ENCODE data around the gene MINAR2.
A peak's percentile ranks its signal among the peaks of the same experiment; 100 is the strongest.

MINAR2 gene, protein sequence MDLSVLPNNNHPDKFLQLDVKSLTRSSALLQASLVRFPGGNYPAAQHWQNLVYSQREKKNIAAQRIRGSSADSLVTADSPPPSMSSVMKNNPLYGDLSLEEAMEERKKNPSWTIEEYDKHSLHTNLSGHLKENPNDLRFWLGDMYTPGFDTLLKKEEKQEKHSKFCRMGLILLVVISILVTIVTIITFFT

DNA sequence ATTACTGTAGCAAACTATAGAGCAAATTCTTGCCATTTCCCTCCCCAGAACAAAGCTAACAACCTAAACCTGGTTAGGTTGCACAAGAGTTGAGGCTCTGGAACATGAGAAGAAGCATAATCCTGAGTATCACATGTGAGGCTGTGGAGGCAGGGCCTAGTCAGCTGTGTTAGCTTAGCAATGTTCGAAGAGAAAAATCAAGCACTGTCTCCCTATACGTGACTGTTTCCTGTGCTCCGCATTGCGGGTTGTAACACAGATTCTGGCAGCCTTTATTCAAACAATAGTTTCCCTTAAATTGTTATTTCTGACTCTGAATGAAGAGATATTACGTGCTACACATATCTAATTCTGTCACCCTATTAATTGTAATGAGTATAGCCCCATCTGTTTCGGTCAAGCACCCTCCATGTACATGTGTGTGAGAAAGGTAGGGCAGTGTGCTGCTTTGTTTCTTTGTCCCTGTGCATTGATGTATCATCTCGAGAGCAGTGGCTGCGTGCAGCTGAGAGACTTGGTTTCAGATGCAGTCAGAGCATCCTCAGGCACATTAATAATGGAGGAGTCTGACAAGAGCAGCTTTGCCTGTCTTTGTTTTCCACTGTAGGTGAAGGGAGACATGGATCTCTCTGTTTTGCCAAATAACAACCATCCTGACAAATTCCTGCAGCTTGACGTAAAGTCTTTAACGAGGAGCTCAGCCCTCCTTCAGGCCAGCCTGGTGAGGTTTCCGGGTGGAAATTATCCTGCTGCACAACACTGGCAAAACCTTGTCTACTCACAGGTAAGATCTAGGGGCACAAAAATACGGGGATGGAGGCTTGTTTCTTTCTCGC lies at the start of gene MINAR2:
MINAR2 (plus strand) TSS at position 523 of the 836 bp plus-strand sequence; CDS start at position 620, 97 bp downstream.
- DNase-seq: no peak

DNA sequence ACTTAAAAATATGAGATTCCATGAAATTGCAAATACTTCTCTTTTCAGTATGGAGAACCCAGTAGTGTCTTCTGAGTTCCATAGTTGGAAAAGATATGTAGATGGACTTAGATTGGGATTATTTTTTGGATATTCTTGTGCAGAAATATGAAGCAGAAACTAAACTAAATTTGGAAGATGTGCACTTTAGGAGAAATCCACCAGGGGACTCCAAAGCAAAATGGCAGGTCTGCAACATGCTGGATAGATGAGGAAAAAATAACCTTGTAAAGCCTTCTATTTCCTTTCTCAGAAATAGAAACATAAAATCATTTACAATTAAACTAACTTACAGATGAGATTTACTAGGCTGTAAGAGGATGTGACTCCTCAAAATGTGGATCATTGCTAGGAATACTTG lies 49.2 kb upstream of the MINAR2 start:
- no peak for DNase-seq

DNA sequence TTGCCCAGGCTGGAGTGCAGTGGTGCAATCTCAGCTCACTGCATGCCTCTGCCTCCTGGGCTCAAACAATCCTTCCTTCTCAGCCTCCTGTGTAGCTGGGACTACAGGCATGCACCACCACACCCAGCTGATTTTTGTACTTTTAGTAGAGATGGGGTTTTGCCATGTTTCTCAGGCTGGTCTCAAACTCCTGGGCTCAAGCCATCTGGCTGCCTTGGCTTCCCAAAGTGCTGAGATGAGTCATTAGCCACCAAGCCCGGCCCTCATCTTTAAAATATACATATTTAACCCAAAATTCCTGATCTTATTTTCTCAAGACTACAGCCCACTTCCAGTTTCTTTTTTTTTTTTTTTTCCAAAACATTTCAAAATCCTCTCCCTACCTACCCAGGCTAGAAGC lies 31.7 kb upstream of the MINAR2 start:
- no peak for DNase-seq

DNA sequence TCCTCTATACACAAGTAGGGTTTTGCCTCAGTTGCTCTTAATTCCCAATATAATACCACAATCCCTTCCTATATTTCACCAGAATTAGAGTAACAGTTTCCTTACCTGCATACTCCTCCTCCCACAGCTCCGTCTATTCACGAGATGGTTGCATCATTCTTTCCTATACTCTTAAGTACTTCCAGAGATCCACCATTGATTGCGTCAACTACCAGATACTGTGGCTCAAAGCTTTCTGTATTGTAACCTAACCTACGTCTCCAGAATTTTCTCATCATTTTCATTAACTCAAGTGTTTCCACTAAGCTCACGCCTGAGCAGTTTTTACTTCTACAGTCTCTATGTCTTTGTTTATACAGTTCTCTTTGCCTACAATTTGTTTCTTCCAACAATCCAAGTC lies 31.2 kb upstream of the MINAR2 start:
- DNase-seq: no peak

DNA sequence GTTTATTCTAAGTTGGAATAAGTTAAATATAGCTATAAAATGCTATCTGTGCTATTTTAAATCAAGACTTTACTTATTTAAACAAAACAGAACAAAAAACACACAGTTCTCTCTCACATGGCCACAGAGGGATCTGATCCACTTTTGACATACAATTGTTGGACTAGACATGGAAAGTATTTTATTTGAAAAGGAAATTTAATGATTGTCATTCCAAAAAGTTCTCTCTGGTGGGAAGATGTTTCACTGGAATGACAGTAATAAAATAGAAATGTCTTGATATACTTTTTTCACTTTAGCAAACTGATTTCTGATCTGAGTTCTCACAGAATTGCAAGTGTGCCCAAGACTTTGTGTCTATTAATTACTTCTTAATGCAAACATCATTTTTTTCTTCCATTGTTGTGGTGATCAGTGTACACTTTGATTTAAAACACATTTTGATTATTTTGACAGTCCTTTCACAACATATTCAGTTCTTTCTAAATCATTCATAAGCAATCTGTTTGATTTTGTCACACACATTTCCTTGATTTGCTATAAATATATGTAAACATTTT lies 30.1 kb upstream of the MINAR2 start:
- no peak for DNase-seq

DNA sequence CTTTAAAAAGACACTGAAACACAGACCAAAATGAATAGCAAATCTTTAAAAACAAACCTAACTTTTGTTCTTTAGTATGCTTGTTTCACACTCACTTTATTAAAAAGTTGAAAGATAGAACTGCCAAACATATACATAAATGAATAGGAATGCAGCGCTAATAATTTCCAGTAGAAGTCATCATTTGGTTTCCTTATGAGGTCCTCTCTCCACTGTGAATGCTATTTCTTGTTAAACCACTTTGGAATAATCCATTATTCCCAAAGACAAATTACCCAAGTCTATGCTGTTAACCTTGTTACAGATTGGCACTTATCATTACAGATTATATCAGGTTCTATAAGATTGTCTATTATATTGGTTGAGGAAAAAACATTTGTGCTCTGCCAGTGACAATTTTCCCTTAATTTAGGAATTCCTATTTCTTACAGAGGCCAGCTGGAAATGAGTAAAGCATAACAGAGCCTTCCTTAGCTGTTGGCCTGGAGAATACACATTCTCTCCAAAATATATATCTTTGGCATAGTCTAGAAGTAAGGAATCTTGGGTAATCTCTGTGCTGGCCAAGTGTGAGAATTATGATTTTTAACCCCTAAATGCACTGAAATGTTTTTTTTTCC lies 29.3 kb upstream of the MINAR2 start:
- no peak for DNase-seq

DNA sequence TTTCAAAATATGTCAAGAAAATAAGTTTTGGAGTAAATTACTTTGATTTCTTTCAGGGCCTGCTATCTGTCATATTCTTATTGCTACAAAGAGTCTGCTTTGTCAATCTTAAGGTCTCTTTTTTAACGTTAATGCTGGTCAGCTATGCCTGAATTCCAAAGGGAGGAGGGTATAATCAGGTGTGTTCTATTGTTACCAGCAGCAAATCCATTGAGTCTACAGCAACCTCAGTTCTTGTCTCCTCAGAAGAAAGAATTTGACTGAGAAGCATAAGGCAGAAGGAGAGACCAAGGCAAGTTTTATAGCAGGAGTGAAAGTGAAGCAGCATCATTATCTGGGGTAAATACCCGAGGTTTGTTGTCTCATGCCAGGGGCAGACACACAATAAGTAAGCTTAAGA lies 23.7 kb upstream of the MINAR2 start:
- no peak for DNase-seq

DNA sequence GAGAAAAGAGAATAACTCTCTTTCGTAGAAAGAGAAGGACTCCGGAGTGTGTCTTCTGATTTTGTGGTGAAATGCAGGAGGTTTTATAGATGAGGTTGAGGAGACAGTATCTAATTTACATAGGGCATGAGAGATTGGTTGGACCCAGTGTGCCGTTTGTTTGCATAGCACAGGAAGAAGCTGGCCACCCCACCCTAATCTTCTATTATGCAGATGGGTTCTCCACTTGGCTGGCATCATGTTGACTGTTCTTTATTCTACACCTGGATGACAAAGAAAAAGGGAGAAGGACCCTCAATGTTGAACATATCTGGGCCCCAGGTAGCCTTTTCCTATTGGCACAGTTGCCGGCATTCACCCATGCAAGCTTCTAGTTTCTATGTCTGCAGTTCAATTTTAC lies 23.2 kb upstream of the MINAR2 start:
- no peak for DNase-seq

DNA sequence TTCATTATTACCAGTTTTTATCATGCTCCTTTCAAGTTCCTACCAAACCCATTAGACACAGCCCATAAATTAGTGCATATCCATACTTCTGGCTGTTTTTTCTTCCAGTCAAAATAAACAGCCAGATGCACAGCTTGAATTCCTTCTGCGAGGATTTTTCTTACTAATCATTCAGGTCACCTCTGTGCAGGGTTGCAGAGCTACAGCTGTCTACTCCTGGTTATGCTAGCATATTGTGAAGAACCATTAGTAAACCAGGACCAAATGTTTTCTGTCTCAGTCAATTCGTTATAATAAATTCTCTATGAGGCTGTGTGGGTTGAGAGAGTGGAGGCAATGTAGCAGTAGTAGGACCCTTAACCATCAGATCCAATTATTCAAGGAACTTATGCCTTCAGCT lies 8.1 kb upstream of the MINAR2 start:
- no peak for DNase-seq

DNA sequence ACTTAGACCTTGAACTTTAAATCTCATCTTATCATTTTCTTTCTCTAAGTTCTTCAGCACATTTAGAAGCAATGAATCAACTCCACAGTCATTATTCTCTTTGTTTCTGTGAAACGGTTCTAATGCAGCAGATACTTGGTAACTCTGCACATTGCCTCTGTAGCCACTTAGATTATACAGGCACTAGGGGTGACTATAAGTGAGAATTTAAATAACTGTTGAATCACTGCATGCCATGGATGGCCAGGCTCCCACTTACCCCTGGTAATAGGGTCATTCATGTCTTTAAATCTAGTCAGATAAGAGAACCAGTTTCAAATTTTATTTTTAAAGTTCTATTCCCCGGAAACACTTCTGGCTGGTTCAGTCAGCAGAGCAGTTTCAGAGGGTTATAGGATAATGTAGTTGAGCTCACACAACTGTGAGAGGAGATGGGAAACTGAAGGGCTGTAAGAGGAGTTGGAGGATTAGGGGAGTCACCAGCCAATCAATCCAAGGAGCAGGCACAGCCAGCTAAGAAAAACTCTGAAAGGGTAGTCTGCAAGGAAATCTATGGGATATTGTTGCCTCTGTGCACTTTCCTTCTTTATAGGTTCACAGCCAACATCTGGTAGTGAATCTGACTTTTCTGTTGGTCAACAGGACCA lies 4.2 kb upstream of the MINAR2 start:
- no peak for DNase-seq

DNA sequence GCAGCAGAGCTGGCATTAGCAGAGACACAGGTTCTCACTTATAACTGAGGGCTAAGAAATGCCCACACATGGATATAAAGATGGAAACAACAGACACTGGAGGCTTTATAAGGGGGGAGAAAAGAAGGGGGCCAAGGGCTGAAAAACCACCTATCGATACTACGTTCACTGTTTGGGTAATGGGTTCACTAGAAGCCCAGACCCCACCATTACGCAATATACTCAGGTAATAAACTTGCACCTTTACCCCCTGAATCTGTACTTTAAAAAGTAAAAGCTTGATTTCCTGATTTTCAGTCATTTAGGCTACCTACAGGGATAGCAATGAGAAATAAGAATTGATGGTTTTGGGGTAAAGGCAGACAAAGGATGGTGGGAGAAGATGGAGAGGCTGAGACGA lies 1.9 kb upstream of the MINAR2 start:
- no peak for DNase-seq

DNA sequence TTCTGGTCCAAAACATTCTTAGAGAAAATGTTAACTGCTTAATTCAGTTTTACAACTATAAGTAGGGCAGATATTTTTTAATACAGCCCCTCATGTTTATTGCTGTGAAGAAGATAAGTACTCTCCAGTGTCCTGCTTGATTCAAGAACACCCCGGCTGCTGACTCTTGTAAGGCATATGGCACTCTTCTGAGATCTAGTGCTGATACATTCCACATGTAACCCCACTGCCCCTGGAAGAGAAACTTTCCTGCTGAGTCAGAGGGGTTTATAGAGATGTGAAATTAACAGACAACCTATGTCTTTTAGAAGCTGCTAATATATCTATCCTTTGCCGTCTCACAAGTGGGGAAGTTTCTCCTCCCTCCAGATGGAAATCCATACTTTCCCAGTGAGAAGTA lies 1.0 kb upstream of the MINAR2 start:
- DNase-seq: no peak

DNA sequence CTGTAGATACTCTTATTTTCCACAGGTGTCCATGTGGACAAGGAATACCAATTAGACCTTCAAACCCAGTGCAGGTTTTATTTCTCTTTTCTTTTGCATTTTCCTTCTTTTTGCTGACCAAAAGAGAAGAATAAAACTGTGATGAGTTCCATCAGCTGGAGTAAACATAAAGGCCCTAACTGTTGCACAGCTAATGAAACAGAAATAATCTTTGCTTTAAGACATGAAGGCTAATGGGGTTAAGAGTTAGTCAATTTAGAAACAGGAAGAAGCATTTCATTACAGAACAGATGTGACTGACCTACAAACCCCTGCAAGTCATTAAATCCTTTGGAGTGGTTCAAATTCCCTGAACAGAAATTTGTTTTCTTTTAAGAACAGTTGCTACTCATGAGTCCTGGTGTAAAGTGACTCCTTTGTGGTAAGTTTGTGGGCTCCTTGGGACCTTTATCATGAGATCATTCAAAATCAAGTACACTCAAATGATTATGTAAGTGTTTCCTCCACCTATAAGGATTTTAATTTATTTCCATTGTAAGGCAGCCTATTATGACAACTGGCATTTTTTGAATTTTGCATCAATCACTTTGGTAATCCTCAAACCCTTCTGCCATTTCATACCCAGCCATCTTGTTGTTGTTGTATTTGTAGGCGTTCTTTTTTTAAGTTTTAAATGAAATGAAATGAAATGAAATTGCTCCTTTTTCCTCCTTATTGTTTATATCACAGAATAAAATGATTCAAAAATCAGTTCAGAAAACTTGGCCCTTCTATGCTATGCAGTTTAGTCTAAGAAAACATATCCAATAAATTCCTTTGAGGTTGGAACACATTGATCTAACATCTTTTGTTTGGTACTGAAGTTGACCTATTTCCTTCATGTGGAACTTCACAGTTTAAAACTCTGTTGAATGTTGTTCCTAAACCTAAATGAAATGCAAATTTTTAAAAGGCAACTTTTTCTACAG lies 1.3 kb downstream of the MINAR2 start:
- DNase-seq: no peak

DNA sequence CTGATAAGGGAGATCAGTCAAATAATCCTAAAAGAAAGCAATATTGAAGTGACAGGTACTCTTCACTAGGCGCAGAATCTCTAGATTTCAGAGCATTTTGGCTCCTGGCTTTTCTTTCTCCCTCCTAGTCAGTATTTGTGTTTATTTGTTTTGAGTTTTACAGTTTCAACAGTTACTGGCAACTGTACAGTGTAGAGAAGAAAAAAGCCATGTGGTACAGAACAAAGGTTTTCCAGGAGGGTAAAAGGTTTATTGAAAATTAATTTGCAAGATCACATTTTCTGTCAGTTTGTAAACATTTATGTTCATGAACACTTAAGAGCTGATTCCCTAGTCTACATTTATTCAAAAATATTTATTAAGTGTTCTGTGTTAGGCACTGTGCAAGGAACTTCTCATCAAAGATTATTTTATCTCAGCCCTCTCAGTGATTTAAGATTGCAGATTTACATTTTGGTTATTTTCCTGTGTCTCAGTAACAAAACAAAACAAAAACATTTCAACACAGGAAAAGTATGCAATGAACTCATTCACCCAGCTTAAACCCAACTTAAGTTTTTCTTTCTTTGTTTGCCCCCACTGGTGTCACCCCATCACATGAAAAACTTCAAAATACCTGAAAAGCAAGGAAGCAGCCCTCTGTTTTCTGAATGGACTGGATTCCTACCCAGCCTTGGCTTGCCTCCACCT lies 12.9 kb downstream of the MINAR2 start:
- DNase-seq: no peak

DNA sequence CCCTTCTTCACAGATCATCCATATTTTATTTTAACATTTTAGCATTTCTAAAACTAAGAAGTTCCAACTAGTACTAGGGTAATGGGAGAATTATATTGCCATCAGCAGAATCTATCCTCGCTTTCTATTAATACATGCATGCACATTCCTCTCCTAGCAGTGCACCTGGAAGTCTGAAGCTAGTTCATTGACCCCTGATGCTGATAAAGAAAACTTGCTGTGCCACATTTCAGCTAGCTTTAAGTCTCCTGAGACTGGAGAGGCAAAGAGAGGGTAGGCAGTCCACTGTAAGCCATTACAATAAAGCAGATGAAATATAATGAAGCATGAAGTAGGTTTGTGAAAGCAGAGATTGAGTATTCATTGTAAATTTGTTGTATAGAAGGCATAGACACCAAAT lies 15.8 kb downstream of the MINAR2 start:
- no peak for DNase-seq

DNA sequence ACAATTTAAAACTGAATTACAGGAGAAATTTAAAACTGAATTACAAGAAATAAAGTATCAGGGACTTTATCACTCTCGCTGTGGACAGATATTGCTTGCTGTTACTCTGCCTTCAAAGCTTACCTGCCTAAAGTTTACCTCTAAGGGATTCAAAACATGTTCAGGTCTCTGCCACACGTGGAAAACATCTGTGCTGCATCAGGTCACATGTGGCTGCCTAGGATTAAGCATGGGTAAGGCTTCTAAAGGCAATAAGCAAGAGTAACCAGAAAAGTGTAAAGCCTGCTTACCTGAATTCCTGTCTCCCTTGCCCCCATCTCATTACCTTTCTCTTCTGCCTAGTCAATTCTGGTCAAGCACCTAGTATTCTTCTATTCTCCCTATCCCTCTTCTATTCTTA lies 18.9 kb downstream of the MINAR2 start:
- DNase-seq: no peak

DNA sequence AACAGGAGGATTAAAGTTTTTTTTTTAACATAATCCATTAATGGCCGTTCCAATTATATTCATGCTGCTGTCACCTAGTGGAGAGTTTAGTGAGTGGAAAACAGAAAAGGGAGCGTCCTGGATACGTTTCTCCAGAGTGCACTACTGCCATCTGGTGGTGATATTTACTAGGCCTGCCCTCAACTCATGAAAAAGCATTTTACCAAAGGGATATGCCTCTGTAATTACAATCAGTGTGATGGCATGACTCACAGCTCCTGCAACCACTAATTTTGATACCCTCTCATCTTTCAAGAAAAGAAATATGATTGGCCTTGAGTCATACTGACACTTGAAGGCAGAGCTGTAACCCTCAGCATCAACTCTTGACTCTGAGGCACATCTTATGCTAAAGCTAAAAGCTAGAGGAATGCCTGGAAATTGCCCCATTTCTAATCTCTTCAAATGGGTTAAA lies 20.1 kb downstream of the MINAR2 start:
- DNase-seq: peak; percentile 40

DNA sequence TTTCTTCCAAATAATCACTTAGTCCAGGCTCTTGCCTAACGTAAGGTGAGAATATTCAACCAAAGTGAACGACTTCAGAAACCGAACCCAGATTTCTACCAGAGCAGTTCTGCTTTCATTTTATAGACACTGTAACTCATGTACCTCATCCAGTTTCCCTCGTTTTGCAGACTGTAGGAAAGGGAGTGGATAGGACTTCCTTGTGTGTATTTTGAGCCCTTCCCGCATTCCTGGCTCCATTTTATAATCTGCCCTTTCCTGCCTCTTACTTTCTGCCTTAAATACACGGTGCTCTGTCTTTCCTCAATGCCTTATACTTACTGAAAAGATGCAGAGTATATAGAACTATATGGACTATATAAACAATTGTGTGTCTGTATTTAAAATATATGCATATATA lies 20.8 kb downstream of the MINAR2 start:
- no peak for DNase-seq

DNA sequence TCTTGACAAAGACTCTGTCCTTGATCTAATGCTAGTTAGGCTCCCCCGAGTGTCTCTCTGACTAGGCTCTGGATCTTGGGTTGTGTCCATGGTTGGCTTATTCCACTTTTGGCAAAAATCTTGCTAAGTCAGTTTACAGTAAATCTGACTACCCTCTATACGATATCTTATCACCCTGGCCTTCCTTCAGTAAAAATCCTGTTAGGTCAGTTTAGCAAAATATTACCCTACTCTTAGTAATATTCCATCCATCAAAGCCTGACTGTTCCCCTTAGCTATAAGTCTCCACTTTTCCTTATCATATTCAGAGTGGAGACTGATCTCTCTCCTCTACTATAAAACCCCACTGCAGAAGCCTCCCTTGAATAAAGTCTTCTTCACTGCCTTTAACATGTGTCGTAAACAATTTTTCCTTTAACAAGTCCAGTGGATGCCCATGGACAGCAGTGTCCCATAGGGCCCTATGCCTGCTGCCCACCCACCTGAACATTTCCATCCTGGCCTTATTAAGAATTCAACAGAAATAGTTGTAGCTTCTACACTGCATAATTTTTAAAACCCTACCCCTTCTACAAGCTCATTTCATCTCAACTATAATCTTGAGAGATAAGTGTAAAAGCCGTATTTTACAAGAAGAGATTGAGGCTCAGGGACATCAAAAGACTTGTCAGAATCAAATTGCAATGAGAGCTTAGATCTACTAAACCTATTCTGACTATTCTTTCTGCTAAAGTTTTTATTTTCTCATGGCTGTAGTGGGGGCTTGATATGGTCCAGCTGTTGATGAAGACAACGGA lies 22.3 kb downstream of the MINAR2 start:
- no peak for DNase-seq

DNA sequence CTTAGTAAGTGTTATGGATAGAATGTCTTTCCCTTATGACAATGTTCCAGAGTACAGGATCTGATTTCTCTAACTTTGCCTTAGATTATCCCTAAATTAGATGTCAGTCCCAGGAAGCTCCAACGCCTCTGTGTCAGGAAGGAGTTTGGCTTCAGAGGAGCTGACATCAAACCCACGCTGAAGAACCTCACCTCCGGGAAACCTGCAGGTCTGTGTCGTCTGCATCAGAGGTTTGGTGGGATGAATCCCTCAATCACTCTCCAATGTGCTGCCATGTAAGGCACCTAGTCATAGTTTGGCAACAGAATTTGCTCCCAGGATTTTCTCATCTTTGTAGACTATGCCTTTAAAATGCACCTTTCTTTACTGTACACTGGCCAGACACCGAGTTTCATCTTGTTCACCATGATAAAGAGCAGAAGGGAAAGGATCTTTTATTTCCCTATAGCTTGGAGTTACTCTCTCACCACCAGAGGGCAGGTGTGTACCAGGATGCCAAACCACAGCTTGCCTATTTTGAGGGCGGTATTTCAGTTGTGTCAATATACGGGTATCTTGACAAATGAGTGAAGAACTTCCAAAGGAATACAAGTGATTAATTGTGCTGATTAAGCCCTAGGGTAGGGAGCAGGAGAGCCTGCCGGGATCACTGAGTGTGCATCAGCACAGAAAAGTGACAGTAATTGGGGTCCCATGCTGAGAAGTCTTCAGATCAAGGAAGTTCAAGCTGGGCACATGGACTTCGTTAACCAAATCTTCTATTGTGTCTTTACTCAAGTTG lies 23.4 kb downstream of the MINAR2 start:
- DNase-seq: peak; percentile 11
